ENCODE measurements around the gene DCDC2C. TPM values are rescaled to one million over a fixed set of nuclear protein-coding genes. Genes with fewer than 3 reads are reported as not detected.

The DCDC2C gene
- not detected for total RNA-seq (2013)
- polyA plus RNA-seq, result not detected
- not detected in 2 replicates for polyA minus RNA-seq
- total RNA-seq, result 0 to 1.2 (median 0.04) reads per million in 11 experiments

GRCh38 chr2:3703236-3703756 lies at the start of gene DCDC2C:
Gene DCDC2C (plus strand): TSS chr2:3703575. CDS start chr2:3703752, 177 bp downstream.
- Mint-ChIP-seq H3K36me3 (peaks cover 0 to 2% of the 10 kb centered on the region in 2 donors), H3K4me3 (peak within 1 kb of the TSS in 1 of 2 donors; percentile 74), H3K9me3 (peaks cover 0 to 11% (median 4%) of the 10 kb centered on the region in 7 donors), H3K27me3 (ENCODE audit: low read depth in 3 of 3) (peaks cover 22 to 38% (median 24%) of the 10 kb centered on the region in 3 donors), H3K4me1 (no peaks in the 10 kb centered on the region), H3K27ac (no peak within 1 kb of the TSS)
- Histone ChIP-seq H4K20me1 (ENCODE audit: insufficient read depth, low read length) (no peaks in the 10 kb centered on the region), H3K4me3 (replicated peaks in 1 of 3; ENCODE audit: low read depth in 2 of 3, low read length in 3 of 3) (no peak within 1 kb of the TSS), H3K79me2 (ENCODE audit: insufficient read depth, low read length) (no peaks in the 10 kb centered on the region), H3K4me2 (replicated peaks; ENCODE audit: extremely low read depth, low read length, poor library complexity, severe bottlenecking) (no peak within 1 kb of the TSS), H3K4me1 (ENCODE audit: control insufficient read depth in 1 of 2, insufficient read depth in 2 of 2, low read length in 2 of 2) (no peaks in the 10 kb centered on the region), H3K27ac (ENCODE audit: low read depth in 1 of 2, low read length in 2 of 2) (no peak within 1 kb of the TSS), H2AFZ (ENCODE audit: insufficient read depth, low read depth, low read length, poor library complexity, severe bottlenecking) (no peak within 1 kb of the TSS), H3K9me3 (replicated peaks in 1 of 2; ENCODE audit: control insufficient read depth in 1 of 2, insufficient read depth in 1 of 2, low read length in 2 of 2) (peaks cover 0 to 5% of the 10 kb centered on the region in 2 donors), H3K9ac (ENCODE audit: insufficient read depth, low read length, poor library complexity, severe bottlenecking) (no peak within 1 kb of the TSS), H3K27me3 (ENCODE audit: control insufficient read depth in 2 of 2, insufficient read depth in 2 of 2, low read length in 2 of 2) (peaks cover 10 to 18% of the 10 kb centered on the region in 2 donors), H3K36me3 (replicated peaks in 1 of 2; ENCODE audit: control insufficient read depth in 1 of 2, insufficient read depth in 2 of 2, low read length in 2 of 2) (no peaks in the 10 kb centered on the region)
- intact Hi-C loops (cut with micrococcal nuclease), result no loop called here
- no peak for DNase-seq
- no peak for TF ChIP-seq CTCF (IDR thresholded peaks at IDR 0.05)
- 6% methylated on average over 51 of the region's 60 CpGs for WGBS (ENCODE audit: insufficient coverage)

- peaks cover 0 to 17% of the 10 kb centered on the region in 2 donors for H3K27me3 ChIP-seq (ENCODE audit: control insufficient read depth in 2 of 2, insufficient read depth in 2 of 2, low read length in 2 of 2)
- H3K9me3 Mint-ChIP-seq, result peaks cover 0 to 8% (median 0%) of the 10 kb centered on the region in 7 donors
- no peak overlapping the region for H3K27ac Mint-ChIP-seq
- H3K27ac ChIP-seq (ENCODE audit: low read depth in 1 of 2, low read length in 2 of 2), result no peak overlapping the region
- H3K9me3 ChIP-seq (replicated peaks in 1 of 2; ENCODE audit: control insufficient read depth in 1 of 2, insufficient read depth in 1 of 2, low read length in 2 of 2), result no peaks in the 10 kb centered on the region
- H3K9ac ChIP-seq (ENCODE audit: insufficient read depth, low read length, poor library complexity, severe bottlenecking), result no peak overlapping the region
- no peaks in the 10 kb centered on the region for H4K20me1 ChIP-seq (ENCODE audit: insufficient read depth, low read length)
- WGBS (ENCODE audit: insufficient coverage), result 92% methylated on average over 10 of the region's 10 CpGs
- peaks cover 10 to 32% (median 25%) of the 10 kb centered on the region in 3 donors for H3K27me3 Mint-ChIP-seq (ENCODE audit: low read depth in 3 of 3)
- no peak overlapping the region for H3K4me3 Mint-ChIP-seq
- no peak for TF ChIP-seq CTCF (IDR thresholded peaks at IDR 0.05)
- H3K4me3 ChIP-seq (replicated peaks in 1 of 3; ENCODE audit: low read depth in 2 of 3, low read length in 3 of 3), result no peak overlapping the region
- no peak overlapping the region for H2AFZ ChIP-seq (ENCODE audit: insufficient read depth, low read depth, low read length, poor library complexity, severe bottlenecking)
- DNase-seq, result no peak
- H3K4me1 ChIP-seq (ENCODE audit: control insufficient read depth in 1 of 2, insufficient read depth in 2 of 2, low read length in 2 of 2), result peaks cover 2 to 10% of the 10 kb centered on the region in 2 donors
- no peaks in the 10 kb centered on the region for H3K36me3 Mint-ChIP-seq
- peaks cover 11% of the 10 kb centered on the region for H3K4me1 Mint-ChIP-seq
- H3K79me2 ChIP-seq (ENCODE audit: insufficient read depth, low read length), result no peaks in the 10 kb centered on the region
- no peaks in the 10 kb centered on the region for H3K36me3 ChIP-seq (replicated peaks in 1 of 2; ENCODE audit: control insufficient read depth in 1 of 2, insufficient read depth in 2 of 2, low read length in 2 of 2)
- H3K4me2 ChIP-seq (replicated peaks; ENCODE audit: extremely low read depth, low read length, poor library complexity, severe bottlenecking), result no peak overlapping the region
- intact Hi-C loops (cut with micrococcal nuclease), result loop anchor here in 1 of 2 donors (5.0 kb wide), 1 partner anchor 1532 kb away; no protein-coding TSS in a partner anchor
These were observed 49.4 kb upstream of the DCDC2C start for GRCh38 chr2:3654011-3654410.

All from CD14-positive monocyte (primary cell).